ENCODE measurements around the gene ELF1. TPM values are rescaled to one million over a fixed set of nuclear protein-coding genes. Genes with fewer than 3 reads are reported as not detected.
A peak's percentile ranks its signal among the peaks of the same experiment; 100 is the strongest.

The ELF1 gene
- total RNA-seq, 1 experiment from 2014 or later = 36.0 TPM

DNA sequence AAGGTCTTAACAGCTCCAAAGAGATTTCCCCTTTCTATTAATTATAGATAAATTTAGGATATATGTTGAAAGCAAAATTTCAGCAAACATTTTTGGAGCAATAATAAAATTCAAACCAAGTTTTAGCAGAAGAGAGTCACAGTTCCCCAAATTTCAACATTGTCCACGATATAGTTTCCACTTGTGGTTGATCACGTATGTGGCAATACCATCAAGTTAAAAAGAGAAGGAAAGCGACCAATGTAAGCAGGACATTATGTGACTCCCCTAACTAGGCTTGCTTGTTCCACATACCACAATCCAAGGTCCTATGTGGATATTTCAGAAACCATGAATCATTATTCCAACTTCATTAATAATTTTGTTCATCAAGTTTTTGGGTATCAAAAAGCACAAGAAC lies 52.8 kb downstream of the ELF1 start:
- intact Hi-C loops (cut with micrococcal nuclease; ENCODE audit: unreplicated experiment) = loop anchor here (10.0 kb wide), 1 partner anchor 49 kb away; the partner anchor contains the start of gene ELF1

GRCh38 chr13:40963927-40964326 lies 55.2 kb downstream of the ELF1 start:
- POLR2A ChIA-PET (ENCODE audit: unreplicated experiment) = no interaction called here
- H3K36me3 ChIP-seq (ENCODE audit: low read depth) = no peaks in the 10 kb centered on the region
- peaks cover 78% of the 10 kb centered on the region for H3K79me2 ChIP-seq (ENCODE audit: low read depth)
- no peak overlapping the region for H2AFZ ChIP-seq
- H3F3A ChIP-seq (ENCODE audit: insufficient read depth, low read depth) = peaks cover 10% of the 10 kb centered on the region; the same call in 1 of the 2 replicates
- H3K4me3 ChIP-seq = no peak overlapping the region
- H3K9me3 ChIP-seq (ENCODE audit: insufficient read depth, low read depth) = no peaks in the 10 kb centered on the region
- CTCF ChIA-PET = no interaction called here
- H4K20me1 ChIP-seq (ENCODE audit: insufficient read depth) = peaks cover 6% of the 10 kb centered on the region; the same call in 1 of the 2 replicates
- DNase-seq = peak; percentile 6 to 69
- H3K4me1 ChIP-seq (replicated peaks; ENCODE audit: insufficient read depth) = 0 out of 2 replicates have a peak, but pooled peaks cover 9% of the 10 kb centered on the region
- no peak overlapping the region for H3K4me2 ChIP-seq
- intact Hi-C loops (cut with micrococcal nuclease; ENCODE audit: unreplicated experiment) = loop anchor here (10.0 kb wide), 1 partner anchor 51 kb away; the partner anchor contains the start of gene ELF1
- H3K9me2 ChIP-seq (ENCODE audit: insufficient read depth) = no peaks in the 10 kb centered on the region
- TF ChIP-seq EZH2 (IDR thresholded peaks at IDR 0.05; ENCODE audit: low read depth) = no peak
- no peak for TF ChIP-seq CTCF (conservative IDR thresholded peaks at IDR 0.05)
- no TSS peak for BruUV-seq (replicated peaks)
- no peaks in the 10 kb centered on the region for H3K27me3 ChIP-seq (ENCODE audit: insufficient read depth, low read depth)
- H3K27ac ChIP-seq = peak overlapping the region; percentile 6; the same call in 1 of the 2 replicates

More for the DNA sequence above, 52.8 kb downstream of the ELF1 start:
- H3K4me2 ChIP-seq = no peak overlapping the region
- DNase-seq = no peak
- no peaks in the 10 kb centered on the region for H3K36me3 ChIP-seq (ENCODE audit: low read depth)
- no peaks in the 10 kb centered on the region for H3K9me2 ChIP-seq (ENCODE audit: insufficient read depth)
- ChIA-PET CTCF (no interaction called here), POLR2A (ENCODE audit: unreplicated experiment) (no interaction called here)
- no peak overlapping the region for H3K4me3 ChIP-seq
- TF ChIP-seq EZH2 (IDR thresholded peaks at IDR 0.05; ENCODE audit: low read depth) = no peak
- no peak for TF ChIP-seq CTCF (conservative IDR thresholded peaks at IDR 0.05)
- BruUV-seq (replicated peaks) = no TSS peak
- H4K20me1 ChIP-seq (ENCODE audit: insufficient read depth) = peaks cover 6% of the 10 kb centered on the region; the same call in 1 of the 2 replicates
- H3K27me3 ChIP-seq (ENCODE audit: insufficient read depth, low read depth) = no peaks in the 10 kb centered on the region
- H3K79me2 ChIP-seq (ENCODE audit: low read depth) = peaks cover 95% of the 10 kb centered on the region
- H3K9me3 ChIP-seq (ENCODE audit: insufficient read depth, low read depth) = no peaks in the 10 kb centered on the region
- 0 out of 2 replicates have a peak, but pooled peaks cover 9% of the 10 kb centered on the region for H3K4me1 ChIP-seq (replicated peaks; ENCODE audit: insufficient read depth)
- no peak overlapping the region for H3K27ac ChIP-seq
- H2AFZ ChIP-seq = no peak overlapping the region
- H3F3A ChIP-seq (ENCODE audit: insufficient read depth, low read depth) = peaks cover 10% of the 10 kb centered on the region; the same call in 1 of the 2 replicates

DNA sequence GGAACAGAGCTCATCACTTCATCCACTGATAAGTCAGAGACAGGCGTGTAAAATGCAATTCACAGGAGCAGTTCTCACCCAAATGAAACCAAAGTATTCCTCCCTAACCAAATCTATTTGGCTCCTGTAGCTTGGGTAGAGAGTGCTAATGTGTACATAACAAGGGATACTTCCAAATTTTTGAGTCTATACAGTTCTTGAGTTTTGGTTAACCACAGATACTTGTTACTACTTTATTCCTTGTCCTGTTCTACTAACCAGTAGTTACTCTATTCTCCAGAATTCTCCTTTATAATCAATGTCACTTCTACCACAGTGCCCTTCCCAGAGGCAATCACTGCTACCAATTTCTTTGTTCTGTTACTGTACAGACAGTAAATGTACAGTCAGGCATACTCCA lies 57.3 kb downstream of the ELF1 start:
- no TSS peak for BruUV-seq (replicated peaks)
- H3K27ac ChIP-seq = no peak overlapping the region
- H4K20me1 ChIP-seq (ENCODE audit: insufficient read depth) = no peaks in the 10 kb centered on the region
- 0 out of 2 replicates have a peak, but pooled peaks cover 9% of the 10 kb centered on the region for H3K4me1 ChIP-seq (replicated peaks; ENCODE audit: insufficient read depth)
- H2AFZ ChIP-seq = no peak overlapping the region
- ChIA-PET CTCF (no interaction called here), POLR2A (ENCODE audit: unreplicated experiment) (no interaction called here)
- H3K4me2 ChIP-seq = no peak overlapping the region
- peaks cover 10% of the 10 kb centered on the region; the same call in 1 of the 2 replicates for H3F3A ChIP-seq (ENCODE audit: insufficient read depth, low read depth)
- no peaks in the 10 kb centered on the region for H3K9me3 ChIP-seq (ENCODE audit: insufficient read depth, low read depth)
- DNase-seq = no peak
- intact Hi-C loops (cut with micrococcal nuclease; ENCODE audit: unreplicated experiment) = loop anchor here (10.0 kb wide), 1 partner anchor 53 kb away; the partner anchor contains the start of gene ELF1
- peaks cover 57% of the 10 kb centered on the region for H3K79me2 ChIP-seq (ENCODE audit: low read depth)
- TF ChIP-seq CTCF (conservative IDR thresholded peaks at IDR 0.05) = no peak
- no peaks in the 10 kb centered on the region for H3K36me3 ChIP-seq (ENCODE audit: low read depth)
- no peaks in the 10 kb centered on the region for H3K27me3 ChIP-seq (ENCODE audit: insufficient read depth, low read depth)
- H3K4me3 ChIP-seq = no peak overlapping the region
- no peaks in the 10 kb centered on the region for H3K9me2 ChIP-seq (ENCODE audit: insufficient read depth)

All from PC-9 (cell line).